ENCODE data around the gene NEK5.
"Not testable (repeated sequence)": the region's sequence is repeated elsewhere in the genome, so short reads cannot be mapped to it uniquely, and the experiment has no call there.

NEK5 gene

GRCh38 chr13:52070929-52071523 lies 57.8 kb downstream of the NEK5 start:
- DNase-seq (ENCODE audit: low read depth), result peak; percentile 5

- no peak for DNase-seq (ENCODE audit: low read depth)
Measured at GRCh38 chr13:52067237-52067636, 61.6 kb downstream of the NEK5 start.

- DNase-seq (ENCODE audit: low read depth), result no peak
Measured at GRCh38 chr13:52061587-52061986, 67.3 kb downstream of the NEK5 start.

- DNase-seq (ENCODE audit: low read depth), result not testable (repeated sequence)
Measured at GRCh38 chr13:52061064-52061463, 67.8 kb downstream of the NEK5 start.

GRCh38 chr13:52053460-52053859 lies 75.4 kb downstream of the NEK5 start:
- DNase-seq (ENCODE audit: low read depth), result no peak

- no peak for DNase-seq (ENCODE audit: low read depth)
Measured at GRCh38 chr13:52051400-52051799, 77.5 kb downstream of the NEK5 start.

GRCh38 chr13:52048516-52048915 lies 80.4 kb downstream of the NEK5 start:
- no peak for DNase-seq (ENCODE audit: low read depth)

- DNase-seq (ENCODE audit: low read depth), result no peak
Measured at GRCh38 chr13:52047463-52047862, 81.4 kb downstream of the NEK5 start.

GRCh38 chr13:52043675-52044074 lies 85.2 kb downstream of the NEK5 start:
- no peak for DNase-seq (ENCODE audit: low read depth)

- no peak for DNase-seq (ENCODE audit: low read depth)
Measured at GRCh38 chr13:52036037-52036436, 92.8 kb downstream of the NEK5 start.

GRCh38 chr13:52034616-52035226 lies 94.2 kb downstream of the NEK5 start:
- DNase-seq (ENCODE audit: low read depth), result no peak

GRCh38 chr13:52033039-52033438 lies 95.8 kb downstream of the NEK5 start:
- DNase-seq (ENCODE audit: low read depth), result no peak

GRCh38 chr13:52030401-52030800 lies 98.5 kb downstream of the NEK5 start:
- not testable (repeated sequence) for DNase-seq (ENCODE audit: low read depth)

GRCh38 chr13:52029569-52029968 lies 99.3 kb downstream of the NEK5 start:
- no peak for DNase-seq (ENCODE audit: low read depth)

- no peak for DNase-seq (ENCODE audit: low read depth)
Measured at GRCh38 chr13:52027832-52028231, 101.0 kb downstream of the NEK5 start.

GRCh38 chr13:52026246-52026626 lies 102.6 kb downstream of the NEK5 start:
- DNase-seq (ENCODE audit: low read depth), result no peak

GRCh38 chr13:52025475-52026245 lies 103.2 kb downstream of the NEK5 start:
- DNase-seq (ENCODE audit: low read depth), result no peak

GRCh38 chr13:52024481-52024880 lies 104.4 kb downstream of the NEK5 start, which contains the start of gene UTP14C:
Gene UTP14C, plus strand, starts transcription at chr13:52024691. Its CDS starts 4,114 bp downstream, at chr13:52028805.
- DNase-seq (ENCODE audit: low read depth), result no peak

- DNase-seq (ENCODE audit: low read depth), result no peak
Measured at GRCh38 chr13:52022356-52022755, 106.5 kb downstream of the NEK5 start.

GRCh38 chr13:52020191-52020590 lies 108.7 kb downstream of the NEK5 start:
- no peak for DNase-seq (ENCODE audit: low read depth)

GRCh38 chr13:52016296-52016695 lies 112.6 kb downstream of the NEK5 start:
- DNase-seq (ENCODE audit: low read depth), result no peak

- no peak for DNase-seq (ENCODE audit: low read depth)
Measured at GRCh38 chr13:52012512-52012836, 116.4 kb downstream of the NEK5 start.
